ENCODE results near the gene DPP10. TPM values are rescaled to one million over a fixed set of nuclear protein-coding genes. Genes with fewer than 3 reads are reported as not detected.

The DPP10 gene
- total RNA-seq, 1 experiment from 2014 or later = not detected

- peaks cover 8% of the 10 kb centered on the region for H3K9me3 Mint-ChIP-seq (ENCODE audit: unreplicated experiment)
- H3K4me1 Mint-ChIP-seq (ENCODE audit: insufficient read depth, unreplicated experiment) = no peaks in the 10 kb centered on the region
- CTCF ChIA-PET = no interaction called here
- DNase-seq (ENCODE audit: unreplicated experiment) = no peak
- H3K27me3 Mint-ChIP-seq (ENCODE audit: insufficient read depth, unreplicated experiment) = no peaks in the 10 kb centered on the region
- no peaks in the 10 kb centered on the region for H3K36me3 Mint-ChIP-seq (ENCODE audit: insufficient read depth, unreplicated experiment)
- TF ChIP-seq CTCF (IDR thresholded peaks at IDR 0.05; ENCODE audit: unreplicated experiment) = no peak
- POLR2A ChIA-PET = no interaction called here
- no peak overlapping the region for H3K4me3 Mint-ChIP-seq (ENCODE audit: unreplicated experiment)
- intact Hi-C loops (cut with micrococcal nuclease) = no loop called here
- no TSS peak for BruUV-seq (replicated peaks)
- H3K27ac Mint-ChIP-seq (ENCODE audit: low read depth, unreplicated experiment) = no peak overlapping the region
Observed at GRCh38 chr2:115214050-115214449, 771.6 kb downstream of the DPP10 start.

- Mint-ChIP-seq H3K9me3 (ENCODE audit: unreplicated experiment) (no peaks in the 10 kb centered on the region), H3K4me1 (ENCODE audit: insufficient read depth, unreplicated experiment) (no peaks in the 10 kb centered on the region), H3K27me3 (ENCODE audit: insufficient read depth, unreplicated experiment) (no peaks in the 10 kb centered on the region), H3K27ac (ENCODE audit: low read depth, unreplicated experiment) (no peak overlapping the region), H3K4me3 (ENCODE audit: unreplicated experiment) (no peak overlapping the region), H3K36me3 (ENCODE audit: insufficient read depth, unreplicated experiment) (no peaks in the 10 kb centered on the region)
- ChIA-PET POLR2A (no interaction called here), CTCF (no interaction called here)
- intact Hi-C loops (cut with micrococcal nuclease) = no loop called here
- no peak for DNase-seq (ENCODE audit: unreplicated experiment)
- TF ChIP-seq CTCF (IDR thresholded peaks at IDR 0.05; ENCODE audit: unreplicated experiment) = no peak
- BruUV-seq (replicated peaks) = no TSS peak
Observed at GRCh38 chr2:115219296-115219695, 776.9 kb downstream of the DPP10 start.

- TF ChIP-seq CTCF (IDR thresholded peaks at IDR 0.05; ENCODE audit: unreplicated experiment) = no peak
- peaks cover 11% of the 10 kb centered on the region for H3K9me3 Mint-ChIP-seq (ENCODE audit: unreplicated experiment)
- no peak overlapping the region for H3K4me3 Mint-ChIP-seq (ENCODE audit: unreplicated experiment)
- no peaks in the 10 kb centered on the region for H3K36me3 Mint-ChIP-seq (ENCODE audit: insufficient read depth, unreplicated experiment)
- no peak for DNase-seq (ENCODE audit: unreplicated experiment)
- no peaks in the 10 kb centered on the region for H3K27me3 Mint-ChIP-seq (ENCODE audit: insufficient read depth, unreplicated experiment)
- BruUV-seq (replicated peaks) = no TSS peak
- intact Hi-C loops (cut with micrococcal nuclease) = no loop called here
- H3K27ac Mint-ChIP-seq (ENCODE audit: low read depth, unreplicated experiment) = no peak overlapping the region
- ChIA-PET CTCF (interaction anchor here (0.7 kb wide), 1 partner anchor 11 kb away, joined by 3 read pairs; no protein-coding TSS in a partner anchor), POLR2A (no interaction called here)
- no peaks in the 10 kb centered on the region for H3K4me1 Mint-ChIP-seq (ENCODE audit: insufficient read depth, unreplicated experiment)
Observed at GRCh38 chr2:115234186-115234585, 791.7 kb downstream of the DPP10 start.

GRCh38 chr2:115234737-115235136 is 792.3 kb downstream of the DPP10 start:
- CTCF ChIA-PET = no interaction called here
- Mint-ChIP-seq H3K9me3 (ENCODE audit: unreplicated experiment) (peaks cover 7% of the 10 kb centered on the region), H3K27me3 (ENCODE audit: insufficient read depth, unreplicated experiment) (no peaks in the 10 kb centered on the region), H3K4me3 (ENCODE audit: unreplicated experiment) (no peak overlapping the region), H3K36me3 (ENCODE audit: insufficient read depth, unreplicated experiment) (no peaks in the 10 kb centered on the region), H3K27ac (ENCODE audit: low read depth, unreplicated experiment) (no peak overlapping the region), H3K4me1 (ENCODE audit: insufficient read depth, unreplicated experiment) (no peaks in the 10 kb centered on the region)
- intact Hi-C loops (cut with micrococcal nuclease) = no loop called here
- POLR2A ChIA-PET = no interaction called here
- BruUV-seq (replicated peaks) = no TSS peak
- TF ChIP-seq CTCF (IDR thresholded peaks at IDR 0.05; ENCODE audit: unreplicated experiment) = no peak
- no peak for DNase-seq (ENCODE audit: unreplicated experiment)

Data from MCF 10A (cell line).